ACC112 (cell line): ENCODE results near the gene SERPINE2.

Experiments used
- H2AFZ ChIP-seq: fragments of 200-600 bp; sonication (generic); one replicate; pipeline ENCODE4 v1.6.0; 2017; ENCODE audit warnings: antibody characterized with exemption, low read length; ENCODE audit not compliant: unreplicated experiment
- H3K27ac ChIP-seq: fragments of 200-600 bp; sonication (generic); 2 replicates; pipeline ENCODE4 v1.5.1; 2014; ENCODE audit warnings: low read depth, mild to moderate bottlenecking, antibody characterized with exemption, low read length, moderate library complexity
- H3K27me3 ChIP-seq: fragments of 200-600 bp; sonication (generic); 2 replicates; pipeline ENCODE4 v1.6.1; 2014; ENCODE audit warnings: mild to moderate bottlenecking, antibody characterized with exemption, low read length, moderate library complexity, mixed read lengths; ENCODE audit not compliant: insufficient read depth
- H3K36me3 ChIP-seq: fragments of 200-600 bp; sonication (generic); 2 replicates; pipeline ENCODE4 v1.6.1; 2016; ENCODE audit warnings: mild to moderate bottlenecking, antibody characterized with exemption, low read length, moderate library complexity, mixed read lengths; ENCODE audit not compliant: insufficient read depth
- H3K4me1 ChIP-seq: fragments of 200-600 bp; sonication (generic); one replicate; pipeline ENCODE4 v1.6.1; 2016; ENCODE audit warnings: low read length, mixed read lengths; ENCODE audit not compliant: insufficient read depth, unreplicated experiment, control insufficient read depth
- H3K4me3 ChIP-seq: fragments of 200-600 bp; sonication (generic); 2 replicates; pipeline ENCODE4 v1.5.1; 2014; ENCODE audit warnings: mild to moderate bottlenecking, low read depth, low read length
- H3K79me2 ChIP-seq: fragments of 200-600 bp; sonication (generic); one replicate; pipeline ENCODE4 v1.6.0; 2016; ENCODE audit warnings: low read length; ENCODE audit not compliant: control insufficient read depth, unreplicated experiment, insufficient read depth

SERPINE2 gene

GRCh38 chr2:223932816-223933800, 106.0 kb downstream of the SERPINE2 start:
- Histone ChIP-seq H3K4me1 (peaks cover 37% of the 10 kb centered on the region), H3K36me3 (no peaks in the 10 kb centered on the region), H3K27me3 (no peaks in the 10 kb centered on the region), H3K27ac (no peak overlapping the region), H3K79me2 (peaks cover 94% of the 10 kb centered on the region), H2AFZ (no peak overlapping the region), H3K4me3 (no peak overlapping the region)

- Histone ChIP-seq H3K27ac (no peak overlapping the region), H3K4me3 (no peak overlapping the region), H3K4me1 (peaks cover 22% of the 10 kb centered on the region), H2AFZ (no peak overlapping the region), H3K79me2 (peaks cover 82% of the 10 kb centered on the region), H3K36me3 (0 out of 2 replicates have a peak, but pooled peaks cover 10% of the 10 kb centered on the region), H3K27me3 (no peaks in the 10 kb centered on the region)
Measured at GRCh38 chr2:223930103-223930976, 108.7 kb downstream of the SERPINE2 start.

- Histone ChIP-seq H3K36me3 (0 out of 2 replicates have a peak, but pooled peaks cover 10% of the 10 kb centered on the region), H3K27me3 (no peaks in the 10 kb centered on the region), H3K4me3 (no peak overlapping the region), H3K79me2 (peaks cover 82% of the 10 kb centered on the region), H3K27ac (no peak overlapping the region), H3K4me1 (peaks cover 22% of the 10 kb centered on the region), H2AFZ (no peak overlapping the region)
Measured at GRCh38 chr2:223929571-223930102, 109.4 kb downstream of the SERPINE2 start.

- Histone ChIP-seq H3K36me3 (0 out of 2 replicates have a peak, but pooled peaks cover 10% of the 10 kb centered on the region), H3K4me1 (peaks cover 25% of the 10 kb centered on the region), H2AFZ (no peak overlapping the region), H3K27me3 (no peaks in the 10 kb centered on the region), H3K27ac (no peak overlapping the region), H3K4me3 (no peak overlapping the region), H3K79me2 (peaks cover 81% of the 10 kb centered on the region)
Measured at GRCh38 chr2:223928113-223929006, 110.7 kb downstream of the SERPINE2 start.

GRCh38 chr2:223925106-223925505, 114.0 kb downstream of the SERPINE2 start:
- H2AFZ ChIP-seq: no peak overlapping the region
- no peak overlapping the region for H3K27ac ChIP-seq
- peaks cover 41% of the 10 kb centered on the region for H3K4me1 ChIP-seq
- 0 out of 2 replicates have a peak, but pooled peaks cover 10% of the 10 kb centered on the region for H3K36me3 ChIP-seq
- no peaks in the 10 kb centered on the region for H3K27me3 ChIP-seq
- peaks cover 79% of the 10 kb centered on the region for H3K79me2 ChIP-seq
- no peak overlapping the region for H3K4me3 ChIP-seq
